HCT116 (cell line): ENCODE measurements around the gene ITPK1.

Experiments used
- CTCF ChIP-seq, 3 experiments: fragments of 200-600 bp in 1 of 3; sonication (generic) in 1 of 3; IDR thresholded peaks in 2 of 3; conservative IDR thresholded peaks in 1 of 3; 2 replicates each; pipeline ENCODE4 v1.5.1; 2012 to 2017; ENCODE audit warnings: low read depth in 2 of 3, low read length in 2 of 3, antibody characterized with exemption in 1 of 3, borderline replicate concordance in 1 of 3, control low read depth in 1 of 3, mild to moderate bottlenecking in 1 of 3, mixed read lengths in 1 of 3, mixed run types in 1 of 3, moderate library complexity in 1 of 3; ENCODE audit not compliant: insufficient read depth in 1 of 3
- POLR2A ChIP-seq: IDR thresholded peaks from 2 replicates; pipeline ENCODE4 v1.7.0; 2011; ENCODE audit warnings: borderline replicate concordance; ENCODE audit not compliant: insufficient read depth, insufficient read length; ENCODE audit errors: extremely low read depth
- SIN3A ChIP-seq: IDR thresholded peaks from 2 replicates; pipeline ENCODE4 v1.6.1; 2012; ENCODE audit warnings: low read depth
- SRF ChIP-seq: IDR thresholded peaks from 2 replicates; pipeline ENCODE4 v1.6.1; 2012; ENCODE audit warnings: low read depth

GRCh38 chr14:92952481-92953298 is 163.0 kb downstream of the ITPK1 start:
- no peak for TF ChIP-seq SRF
- TF ChIP-seq CTCF (IDR thresholded peaks at IDR 0.05 in 2 of 3, conservative IDR thresholded peaks at IDR 0.05 in 1 of 3; ENCODE audit: borderline replicate concordance in 1 of 3, insufficient read depth in 1 of 3, low read depth in 2 of 3, low read length in 2 of 3): no peak
- no peak for TF ChIP-seq SIN3A
- TF ChIP-seq POLR2A: no peak
